GM10248 (cell line): ENCODE results near the gene TMEM208.

Source experiments
- CTCF ChIA-PET: fragments of 300-600 bp; sonication (Branson Sonifier 250); formaldehyde crosslinking; extraction: SDS; loops from one replicate; lab custom pipeline; 2021; ENCODE audit warnings: antibody characterized with exemption; lab: Yijun Ruan, JAX
- POLR2A ChIA-PET: fragments of 350-650 bp; sonication (Branson Sonifier 250); formaldehyde crosslinking; extraction: SDS; loops from one replicate; lab custom pipeline; 2020; ENCODE audit warnings: antibody characterized with exemption; lab: Yijun Ruan, JAX
- DNase-seq: peaks from one replicate; pipeline ENCODE4 v3.0.0; 2012; ENCODE audit errors: extremely low spot score
- CTCF ChIP-seq: IDR thresholded peaks from 2 replicates; pipeline ENCODE4 v1.5.1; 2012; ENCODE audit warnings: mild to moderate bottlenecking, low read depth; ENCODE audit errors: extremely low read depth, missing control alignments, control extremely low read depth

Gene TMEM208

GRCh38 chr16:67237396-67238277, 10.7 kb downstream of the TMEM208 start:
- DNase-seq = no peak
- ChIA-PET POLR2A (interaction anchor here (0.7 to 1.5 kb wide), 2 partner anchors 11 kb away, joined by 3 to 9 read pairs; partner anchors contain the start of gene TMEM208), CTCF (interaction anchor here (1.0 to 2.4 kb wide), 4 partner anchors 9 to 277 kb away, joined by 3 to 14 read pairs (median 7); partner anchors contain the start of genes CES3, FHOD1, TMEM208 and ZDHHC1)
- no peak for TF ChIP-seq CTCF

GRCh38 chr16:67238278-67238575, 11.3 kb downstream of the TMEM208 start:
- CTCF ChIA-PET = interaction anchor here (1.0 to 2.4 kb wide), 5 partner anchors 8 to 277 kb away, joined by 3 to 14 read pairs (median 3); partner anchors contain the start of genes CES3, FHOD1, TMEM208 and ZDHHC1
- POLR2A ChIA-PET = interaction anchor here (0.7 kb wide), 1 partner anchor 11 kb away, joined by 3 read pairs; the partner anchor contains the start of gene TMEM208
- TF ChIP-seq CTCF = no peak
- no peak for DNase-seq

GRCh38 chr16:67238806-67239470, 12.0 kb downstream of the TMEM208 start:
- DNase-seq = no peak
- ChIA-PET CTCF (interaction anchor here (0.7 to 2.4 kb wide), 7 partner anchors 8 to 278 kb away, joined by 3 to 14 read pairs (median 3); partner anchors contain the start of genes CES3, FHOD1, TMEM208 and ZDHHC1), POLR2A (interaction anchor here (0.7 to 0.9 kb wide), 2 partner anchors 8 to 12 kb away, joined by 3 to 5 read pairs; partner anchors contain the start of genes FHOD1 and TMEM208)
- no peak for TF ChIP-seq CTCF

- no peak for TF ChIP-seq CTCF
- DNase-seq = no peak
- ChIA-PET CTCF (interaction anchor here (1.7 to 2.9 kb wide), 2 partner anchors 13 to 55 kb away, joined by 6 to 11 read pairs; partner anchors contain the start of gene TMEM208), POLR2A (no interaction called here)
Observed at GRCh38 chr16:67240506-67240905, 13.6 kb downstream of the TMEM208 start.

GRCh38 chr16:67241008-67241900, 14.3 kb downstream of the TMEM208 start:
- DNase-seq = no peak
- no peak for TF ChIP-seq CTCF
- ChIA-PET POLR2A (no interaction called here), CTCF (interaction anchor here (1.1 to 2.9 kb wide), 3 partner anchors 13 to 239 kb away, joined by 3 to 11 read pairs (median 3); partner anchors contain the start of genes ATP6V0D1 and TMEM208)
